HepG2 (cell line): Measurements from ENCODE around the gene RUNX2. TPM values are rescaled to one million over a fixed set of nuclear protein-coding genes. Genes with fewer than 3 reads are reported as not detected.

ENCODE experiments used
- ATAC-seq: fragments of 200-7000 bp; cut with Tn5 transposase; 3 replicates; pipeline ENCODE4 v1.9.1; 2020; ENCODE audit warnings: mild to moderate bottlenecking, moderate library complexity
- BruUV-seq: library from RNA; stranded (reverse); fragments of 400-500 nt; replicated peaks from 2 replicates; lab custom pipeline; 2021; lab: Mats Ljungman, UMichigan
- CTCF ChIA-PET: fragments of 300-600 bp; formaldehyde crosslinking; extraction: SDS; loops from one replicate; lab custom pipeline; 2021; ENCODE audit warnings: low total read pairs, inconsistent platforms, low intra/inter-chr PET ratio; lab: Yijun Ruan, JAX
- POLR2A ChIA-PET: fragments of 350-600 bp; sonication (Branson Sonifier 250); formaldehyde crosslinking; loops from one replicate; lab custom pipeline; 2020; ENCODE audit warnings: antibody characterized with exemption, inconsistent platforms; lab: Yijun Ruan, JAX
- DNase-seq: peaks from one replicate; pipeline ENCODE4 v3.0.0-alpha.2; 2015; ENCODE audit warnings: low spot score
- FAIRE-seq: peaks from 3 replicates; lab custom pipeline; 2011; peaks lifted over from hg19 to GRCh38; lab: Jason Lieb, UNC
- H2AFZ ChIP-seq: one replicate; pipeline ENCODE4 v1.6.1; 2011; ENCODE audit warnings: low read length, inconsistent platforms
- H3K27ac ChIP-seq: fragments of 300-600 bp; 3 replicates; pipeline ENCODE4 v1.8.0; 2011; ENCODE audit warnings: mixed run types, mild to moderate bottlenecking, mixed read lengths, low read length, inconsistent platforms; ENCODE audit not compliant: insufficient read depth; ENCODE audit errors: extremely low read length
- H3K27me3 ChIP-seq, 2 experiments: fragments of 200-600 bp in 1 of 2; 2 replicates in 1 of 2; 3 replicates in 1 of 2; pipeline versions ENCODE4 v1.6.0 to v1.8.0; 2011; ENCODE audit warnings: low read length in 2 of 2, mild to moderate bottlenecking in 2 of 2, moderate library complexity in 2 of 2, inconsistent platforms in 1 of 2; ENCODE audit not compliant: insufficient read depth in 2 of 2, control insufficient read depth in 1 of 2
- H3K36me3 ChIP-seq, 2 experiments: fragments of 200-600 bp in 1 of 2; replicated peaks in 1 of 2; 2 replicates in 1 of 2; 3 replicates in 1 of 2; pipeline versions ENCODE4 v1.5.1 to v1.8.0; 2011; ENCODE audit warnings: low read length in 2 of 2, inconsistent platforms in 1 of 2; ENCODE audit not compliant: insufficient read depth in 2 of 2, control insufficient read depth in 1 of 2
- H3K4me1 ChIP-seq: 2 replicates; pipeline ENCODE4 v1.5.1; 2012; ENCODE audit warnings: low read length, inconsistent platforms; ENCODE audit not compliant: insufficient read depth
- H3K4me2 ChIP-seq: 2 replicates; pipeline ENCODE4 v1.6.0; 2011; ENCODE audit warnings: low read depth, low read length, inconsistent platforms
- H3K4me3 ChIP-seq, 3 experiments: fragments of 200-600 bp in 1 of 3; sonication (generic), shearing (Covaris generic) in 1 of 3; replicated peaks in 1 of 3; 2 replicates each; pipeline ENCODE4 v1.5.1; 2011 to 2016; ENCODE audit warnings: low read length in 3 of 3, inconsistent platforms in 2 of 3, low read depth in 2 of 3, mild to moderate bottlenecking in 2 of 3, control low read depth in 1 of 3, mixed read lengths in 1 of 3; ENCODE audit not compliant: insufficient read depth in 1 of 3
- H3K79me2 ChIP-seq: one replicate; pipeline ENCODE4 v1.6.1; 2011; ENCODE audit warnings: low read length, inconsistent platforms; ENCODE audit not compliant: insufficient read depth
- H3K9ac ChIP-seq: 2 replicates; pipeline ENCODE4 v1.6.0; 2011; ENCODE audit warnings: mild to moderate bottlenecking, low read depth, low read length, inconsistent platforms; ENCODE audit not compliant: insufficient read depth
- H3K9me3 ChIP-seq: 2 replicates; pipeline ENCODE4 v1.5.1; 2012; ENCODE audit warnings: mild to moderate bottlenecking, low read length
- H4K20me1 ChIP-seq: 2 replicates; pipeline ENCODE4 v1.6.0; 2011; ENCODE audit warnings: inconsistent platforms, mild to moderate bottlenecking, low read length, moderate library complexity; ENCODE audit not compliant: insufficient read depth
- CCDC6 ChIP-seq: sonication (generic); formaldehyde crosslinking; IDR thresholded peaks from 2 replicates; pipeline ENCODE4 v1.8.1; 2022; ENCODE audit warnings: mild to moderate bottlenecking, missing genetic modification reagents, moderate library complexity
- CENPT ChIP-seq: sonication (generic); formaldehyde crosslinking; IDR thresholded peaks from 2 replicates; pipeline ENCODE4 v1.8.0; 2022; ENCODE audit warnings: low read depth, mild to moderate bottlenecking, moderate library complexity, missing genetic modification reagents
- EP300 ChIP-seq, 3 experiments: sonication (generic) in 1 of 3; formaldehyde crosslinking in 1 of 3; IDR thresholded peaks; 2 replicates each; pipeline versions ENCODE4 v1.5.1 to v1.6.1; 2011 to 2020; ENCODE audit warnings: low read depth in 2 of 3, low read length in 2 of 3, borderline replicate concordance in 1 of 3, improper control_type of control experiment in 1 of 3, mild to moderate bottlenecking in 1 of 3, missing genetic modification reagents in 1 of 3, moderate library complexity in 1 of 3
- GLI4 ChIP-seq: sonication (generic); formaldehyde crosslinking; IDR thresholded peaks from 2 replicates; pipeline ENCODE4 v1.5.1; 2020; ENCODE audit warnings: missing genetic modification reagents, mild to moderate bottlenecking, moderate library complexity, borderline replicate concordance
- MIXL1 ChIP-seq: IDR thresholded peaks from 2 replicates; pipeline ENCODE4 v1.6.1; 2016
- RAD21 ChIP-seq: fragments of 450-650 bp; formaldehyde crosslinking; IDR thresholded peaks from 2 replicates; pipeline ENCODE4 v1.5.0; 2020; ENCODE audit warnings: mild to moderate bottlenecking
- SMYD3 ChIP-seq: sonication (generic); formaldehyde crosslinking; IDR thresholded peaks from 2 replicates; pipeline ENCODE4 v1.8.1; 2023; ENCODE audit warnings: mild to moderate bottlenecking, missing genetic modification reagents
- SP4 ChIP-seq: sonication (generic); formaldehyde crosslinking; IDR thresholded peaks from 2 replicates; pipeline ENCODE4 v1.8.1; 2023; ENCODE audit warnings: mild to moderate bottlenecking, missing genetic modification reagents
- TFAP4 ChIP-seq: sonication (generic); IDR thresholded peaks from 2 replicates; pipeline ENCODE4 v1.6.1; 2016; ENCODE audit warnings: low read depth, borderline replicate concordance
- ZBTB33 ChIP-seq: sonication (generic); formaldehyde crosslinking; IDR thresholded peaks from 2 replicates; pipeline ENCODE4 v1.4.0; 2020; ENCODE audit warnings: missing genetic modification reagents
- ZNF619 ChIP-seq: sonication (generic); formaldehyde crosslinking; IDR thresholded peaks from 2 replicates; pipeline ENCODE4 v1.4.0; 2020; ENCODE audit warnings: mild to moderate bottlenecking, missing genetic modification reagents
- ZNF646 ChIP-seq: sonication (generic); formaldehyde crosslinking; IDR thresholded peaks from 2 replicates; pipeline ENCODE4 v1.9.0; 2021; ENCODE audit warnings: mild to moderate bottlenecking, missing genetic modification reagents
- WGBS: methylation state at CpG from one replicate; pipeline ENCODE4 v1.1.6; 2017; ENCODE audit warnings: low lambda C conversion rate; 5-methylcytosine and 5-hydroxymethylcytosine counted together
- in situ Hi-C: cut with HindIII; loops from 2 replicates; pipeline ENCODE4 v1.10.0; 2017; ENCODE audit warnings: low pct_unique_long_range_greater_than_20kb; ENCODE audit not compliant: extremely low pct_ligation_motif_present
- intact Hi-C: fragments of 100-400 bp; cut with micrococcal nuclease; formaldehyde crosslinking; loops from one replicate; pipeline ENCODE4 v1.10.0; 2022; ENCODE audit not compliant: unreplicated experiment
- polyA plus RNA-seq, 8 experiments: library from polyadenylated mRNA; depleted of rRNA in 3 of 8; stranded (reverse) in 7 of 8; unstranded in 1 of 8; fragments of >200 nt; fragmentation: Illumina TruSeq in 4 of 8; extraction: Trizol in 4 of 8; gene quantifications; 2 replicates each; pipeline versions ENCODE4 v1.2.1 to v1.2.3, GENCODE V29; 2011 to 2016; ENCODE audit warnings: low read depth in 4 of 8, missing spikeins in 1 of 8, mixed read lengths in 1 of 8; ENCODE audit not compliant: insufficient read depth in 1 of 8
- total RNA-seq, 5 experiments: library from RNA; depleted of rRNA; stranded (reverse); fragments of >200 nt; fragmentation: Illumina TruSeq; extraction: Trizol; gene quantifications; 2 replicates each; pipeline ENCODE4 v1.2.3, GENCODE V29; 2016; ENCODE audit warnings: low read depth in 1 of 5
- TF ChIP-seq, protein P1 (sequence below): sonication (generic); formaldehyde crosslinking; IDR thresholded peaks from 2 replicates; pipeline ENCODE4 v1.5.0; 2020; ENCODE audit warnings: missing genetic modification reagents, mild to moderate bottlenecking, borderline replicate concordance

The RUNX2 gene
- total and polyA plus RNA-seq, 2 of the 13 experiments (the other 11 are each of a cell fraction or from before 2014, with no cell fraction given), result not detected

GRCh38 chr6:45509426-45509825 lies 181.3 kb downstream of the RUNX2 start (continued):
- TF ChIP-seq CCDC6, result no peak

- H3K27me3 ChIP-seq, result 0 out of 5 replicates have a peak, but pooled peaks cover 0 to 2% of the 10 kb centered on the region in 2 experiments
- no peaks in the 10 kb centered on the region for H3K4me1 ChIP-seq
- no peak overlapping the region for H2AFZ ChIP-seq
- no peaks in the 10 kb centered on the region for H4K20me1 ChIP-seq
- BruUV-seq, result no TSS peak
- intact Hi-C loops, result no loop called here
- no peak overlapping the region for H3K4me3 ChIP-seq
- H3K27ac ChIP-seq, result no peak overlapping the region
- in situ Hi-C loops, result no loop called here
- TF ChIP-seq SP4 (CRISPR knock-in tag) (no peak), GLI4 (CRISPR knock-in tag) (no peak), CENPT (CRISPR knock-in tag) (no peak), ZBTB33 (CRISPR knock-in tag) (no peak), ZNF619 (CRISPR knock-in tag) (no peak), SMYD3 (no peak), ZNF646 (CRISPR knock-in tag) (no peak), RAD21 (CRISPR knock-in tag) (no peak), MIXL1 (CRISPR knock-in tag) (no peak), EP300 (IDR thresholded peaks at IDR 0.05; ENCODE audit: low read depth in 2 of 2, low read length in 2 of 2) (no peak), EP300 (CRISPR knock-in tag; IDR thresholded peaks at IDR 0.05; ENCODE audit: borderline replicate concordance) (no peak), TFAP4 (no peak)
- TF ChIP-seq, protein P1, sequence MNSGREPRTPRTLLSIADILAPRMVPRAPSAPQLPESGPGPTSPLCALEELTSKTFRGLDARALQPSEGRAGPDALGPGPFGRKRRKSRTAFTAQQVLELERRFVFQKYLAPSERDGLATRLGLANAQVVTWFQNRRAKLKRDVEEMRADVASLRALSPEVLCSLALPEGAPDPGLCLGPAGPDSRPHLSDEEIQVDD (CRISPR knock-in tag), result no peak
- FAIRE-seq (no peak), DNase-seq (no peak), ATAC-seq (no peak)
- WGBS, result 36% methylated on average over 3 of the region's 3 CpGs
- no peak overlapping the region for H3K9ac ChIP-seq
- no peak overlapping the region for H3K4me2 ChIP-seq
- H3K9me3 ChIP-seq, result no peaks in the 10 kb centered on the region
- no peaks in the 10 kb centered on the region for H3K79me2 ChIP-seq
- CTCF ChIA-PET, result no interaction called here
- H3K36me3 ChIP-seq, result no peaks in the 10 kb centered on the region
- POLR2A ChIA-PET, result no interaction called here
Observed at GRCh38 chr6:45512717-45513116, 184.6 kb downstream of the RUNX2 start.
